ENCODE measurements around the gene DNAH3.

- TF ChIP-seq POLR2A (IDR thresholded peaks at IDR 0.05; ENCODE audit: extremely low read depth, insufficient read length), result no peak
- no peak for TF ChIP-seq CTCF (IDR thresholded peaks at IDR 0.05; ENCODE audit: low read depth, low read length)
- TF ChIP-seq MYC (IDR thresholded peaks at IDR 0.05; ENCODE audit: low read depth, low read length), result no peak
- TF ChIP-seq MAX (IDR thresholded peaks at IDR 0.05; ENCODE audit: low read depth, low read length), result no peak
Measured at GRCh38 chr16:21021316-21021715, 129.3 kb downstream of the DNAH3 start.

Data from NB4 (cell line).